Stimulated activated effector memory CD8-positive, alpha-beta T cell treated with anti-CD3 and anti-CD28 coated beads, Interleukin-12 subunit alpha, Interleukin-12 subunit beta, amount 100 ng/mL, for 72 hours (primary cell): ENCODE results near the gene LEFTY1.

Experiments used
- ATAC-seq: fragments of 150-1000 bp; cut with Tn5 transposase; 2 replicates; pipeline ENCODE4 v1.10.0; 2021
- DNase-seq, 2 donors: peaks; one replicate each; pipeline ENCODE4 v3.0.0; 2021 to 2022; ENCODE audit warnings: low spot score in 2 of 2
- H3K27ac Mint-ChIP-seq: one replicate; pipeline ENCODE4 v1.8.0; 2022; ENCODE audit warnings: mild to moderate bottlenecking, mixed read lengths
- H3K36me3 Mint-ChIP-seq: one replicate; pipeline ENCODE4 v1.8.0; 2022; ENCODE audit warnings: mild to moderate bottlenecking, mixed read lengths
- H3K4me1 Mint-ChIP-seq: one replicate; pipeline ENCODE4 v1.8.0; 2022; ENCODE audit warnings: mixed read lengths
- H3K4me3 Mint-ChIP-seq: one replicate; pipeline ENCODE4 v1.8.0; 2022; ENCODE audit warnings: mild to moderate bottlenecking, mixed read lengths
- H3K9me3 Mint-ChIP-seq: one replicate; pipeline ENCODE4 v1.8.0; 2022; ENCODE audit warnings: mixed read lengths

LEFTY1 gene

GRCh38 chr1:225855503-225856300 lies 33.2 kb downstream of the LEFTY1 start:
- H3K9me3 Mint-ChIP-seq, result no peaks in the 10 kb centered on the region
- H3K36me3 Mint-ChIP-seq, result peaks cover 94% of the 10 kb centered on the region
- ATAC-seq, result no peak
- H3K4me1 Mint-ChIP-seq, result peaks cover 52% of the 10 kb centered on the region
- H3K27ac Mint-ChIP-seq, result peak overlapping the region; percentile 66
- H3K4me3 Mint-ChIP-seq, result peak overlapping the region; percentile 34
- no peak for DNase-seq

DNA sequence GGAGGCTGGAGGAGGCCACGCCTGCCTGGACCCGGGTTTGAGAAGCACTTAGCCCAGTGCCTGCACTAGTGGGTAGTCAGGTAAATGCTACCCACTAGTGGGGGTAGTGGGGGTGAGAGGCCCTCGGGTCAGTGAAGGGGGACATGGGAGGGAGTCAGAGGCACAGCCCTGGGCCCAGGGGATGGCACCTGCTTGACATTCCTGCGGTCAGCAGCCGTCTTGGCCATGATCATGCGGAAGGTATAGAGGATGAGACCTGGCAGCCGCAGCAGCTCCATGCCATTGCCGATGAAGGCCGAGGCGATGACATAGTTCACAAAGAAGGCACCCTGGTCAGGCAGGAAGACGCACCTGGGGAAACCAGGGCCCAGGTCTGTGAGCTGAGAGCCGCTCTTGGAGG lies 35.5 kb downstream of the LEFTY1 start:
- DNase-seq, result no peak
- no peaks in the 10 kb centered on the region for H3K9me3 Mint-ChIP-seq
- H3K4me3 Mint-ChIP-seq, result no peak overlapping the region
- peaks cover 86% of the 10 kb centered on the region for H3K36me3 Mint-ChIP-seq
- peaks cover 74% of the 10 kb centered on the region for H3K4me1 Mint-ChIP-seq
- no peak for ATAC-seq
- H3K27ac Mint-ChIP-seq, result peak overlapping the region; percentile 71

GRCh38 chr1:225852413-225853124 lies 36.4 kb downstream of the LEFTY1 start:
- DNase-seq (no peak), ATAC-seq (no peak)
- Mint-ChIP-seq H3K4me1 (peaks cover 83% of the 10 kb centered on the region), H3K36me3 (peaks cover 84% of the 10 kb centered on the region), H3K27ac (peak overlapping the region; percentile 85), H3K4me3 (peak overlapping the region; percentile 7), H3K9me3 (no peaks in the 10 kb centered on the region)

DNA sequence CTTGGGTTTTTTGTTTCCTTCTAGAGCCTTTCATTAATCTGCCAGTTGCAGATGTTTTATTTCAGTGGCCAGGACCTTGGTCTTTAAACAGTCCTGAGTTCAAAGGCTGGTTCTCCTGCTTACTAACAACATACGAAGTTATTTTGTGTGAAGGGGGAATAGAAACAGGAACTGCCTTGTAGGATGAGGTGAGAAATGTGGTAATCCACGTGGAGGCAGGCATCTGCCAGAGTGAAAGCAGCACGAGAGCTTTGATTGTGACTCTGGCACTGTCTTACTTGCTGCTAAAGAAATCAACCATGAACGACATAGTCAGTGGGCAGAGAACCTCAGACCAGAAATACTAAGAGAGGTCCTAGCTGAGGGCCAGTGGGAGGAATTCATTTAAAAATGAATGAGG lies 37.1 kb downstream of the LEFTY1 start:
- DNase-seq (no peak), ATAC-seq (peak; percentile 58)
- Mint-ChIP-seq H3K4me3 (peak overlapping the region; percentile 7), H3K36me3 (peaks cover 82% of the 10 kb centered on the region), H3K27ac (peak overlapping the region; percentile 85), H3K9me3 (no peaks in the 10 kb centered on the region), H3K4me1 (peaks cover 90% of the 10 kb centered on the region)

DNA sequence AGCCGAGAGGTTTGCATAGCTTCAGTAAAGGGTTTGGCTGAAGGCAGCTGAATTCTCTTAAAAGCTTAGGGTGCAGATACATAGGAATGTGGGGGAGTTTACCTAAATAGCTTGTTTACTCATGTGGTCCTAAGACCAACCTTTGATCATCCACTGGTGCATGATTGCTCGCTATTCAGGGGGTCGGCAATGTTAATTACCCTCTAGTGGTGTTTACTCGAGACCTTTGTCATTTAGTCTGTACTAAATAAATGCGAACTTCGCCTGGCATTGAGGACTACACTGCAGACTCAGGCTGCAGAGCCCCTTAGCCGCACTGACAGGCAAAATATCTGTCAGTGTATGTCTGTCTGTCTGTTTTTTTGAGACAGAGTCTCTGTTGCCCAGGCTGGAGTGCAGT lies 38.6 kb downstream of the LEFTY1 start:
- no peaks in the 10 kb centered on the region for H3K9me3 Mint-ChIP-seq
- ATAC-seq (no peak), DNase-seq (no peak)
- H3K27ac Mint-ChIP-seq, result peak overlapping the region; percentile 92
- H3K4me3 Mint-ChIP-seq, result no peak overlapping the region
- H3K4me1 Mint-ChIP-seq, result peaks cover 88% of the 10 kb centered on the region
- peaks cover 80% of the 10 kb centered on the region for H3K36me3 Mint-ChIP-seq

- Mint-ChIP-seq H3K4me1 (peaks cover 86% of the 10 kb centered on the region), H3K4me3 (peak overlapping the region; percentile 41)
- peak in 1 of 2 donors; percentile 33 for DNase-seq
Measured at GRCh38 chr1:225849925-225850324, 39.0 kb downstream of the LEFTY1 start.

GRCh38 chr1:225848030-225848955 lies 40.7 kb downstream of the LEFTY1 start:
- H3K27ac Mint-ChIP-seq, result peak overlapping the region; percentile 92
- H3K4me1 Mint-ChIP-seq, result peaks cover 70% of the 10 kb centered on the region
- DNase-seq (no peak), ATAC-seq (peak; percentile 35)
- peaks cover 75% of the 10 kb centered on the region for H3K36me3 Mint-ChIP-seq
- H3K4me3 Mint-ChIP-seq, result peak overlapping the region; percentile 36
- H3K9me3 Mint-ChIP-seq, result no peaks in the 10 kb centered on the region

More at GRCh38 chr1:225849925-225850324, 39.0 kb downstream of the LEFTY1 start:
- H3K36me3 Mint-ChIP-seq, result peaks cover 81% of the 10 kb centered on the region
- H3K9me3 Mint-ChIP-seq, result no peaks in the 10 kb centered on the region
- peak; percentile 59 for ATAC-seq
- H3K27ac Mint-ChIP-seq, result peak overlapping the region; percentile 92

GRCh38 chr1:225847610-225848009 lies 41.3 kb downstream of the LEFTY1 start:
- ATAC-seq (no peak), DNase-seq (no peak)
- H3K9me3 Mint-ChIP-seq, result no peaks in the 10 kb centered on the region
- H3K4me3 Mint-ChIP-seq, result peak overlapping the region; percentile 36
- peaks cover 64% of the 10 kb centered on the region for H3K4me1 Mint-ChIP-seq
- H3K36me3 Mint-ChIP-seq, result peaks cover 74% of the 10 kb centered on the region
- peak overlapping the region; percentile 92 for H3K27ac Mint-ChIP-seq

- Mint-ChIP-seq H3K27ac (peak overlapping the region; percentile 65), H3K36me3 (peaks cover 64% of the 10 kb centered on the region), H3K4me3 (no peak overlapping the region), H3K4me1 (peaks cover 62% of the 10 kb centered on the region), H3K9me3 (no peaks in the 10 kb centered on the region)
- no peak for ATAC-seq
- DNase-seq, result no peak
Measured at GRCh38 chr1:225846331-225847310, 42.3 kb downstream of the LEFTY1 start.

DNA sequence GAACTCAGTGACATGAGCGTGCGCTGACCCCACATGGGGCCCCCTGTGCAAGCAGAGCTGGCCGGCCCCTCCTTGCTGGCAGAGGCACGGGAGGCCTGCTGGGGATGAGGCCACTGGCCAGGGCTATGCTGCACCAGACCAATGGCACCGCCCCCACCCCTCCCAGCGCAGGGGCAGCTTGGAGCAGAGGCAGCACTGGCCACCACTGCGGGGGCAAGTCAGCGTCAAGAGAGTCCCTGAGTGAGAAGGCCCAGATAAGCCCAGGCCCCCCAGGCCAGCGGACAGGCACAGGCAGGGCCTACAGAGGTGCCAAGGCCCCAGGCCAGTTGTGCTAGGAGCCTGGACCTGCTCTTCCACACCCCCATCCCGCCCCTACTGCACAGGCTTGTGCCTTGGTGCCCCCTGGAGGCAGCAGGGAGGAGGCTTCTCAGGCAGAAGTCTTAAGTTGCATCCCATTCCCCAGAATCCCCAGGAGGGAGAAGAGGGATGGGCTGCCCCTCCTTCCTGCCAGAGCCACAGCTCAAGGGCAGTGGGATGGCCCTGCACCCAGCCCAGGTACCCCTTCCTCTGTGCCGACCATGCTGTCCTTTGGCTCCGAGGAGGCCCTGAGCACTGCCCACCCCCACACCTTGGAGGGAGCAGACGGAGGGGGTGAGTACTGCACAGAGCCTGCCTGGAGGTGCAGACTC lies 43.2 kb downstream of the LEFTY1 start:
- Mint-ChIP-seq H3K9me3 (no peaks in the 10 kb centered on the region), H3K36me3 (peaks cover 55% of the 10 kb centered on the region), H3K4me3 (no peak overlapping the region), H3K27ac (peak overlapping the region; percentile 65), H3K4me1 (peaks cover 54% of the 10 kb centered on the region)
- DNase-seq (no peak), ATAC-seq (no peak)

GRCh38 chr1:225845097-225845496 lies 43.8 kb downstream of the LEFTY1 start:
- Mint-ChIP-seq H3K27ac (no peak overlapping the region), H3K4me3 (no peak overlapping the region), H3K9me3 (no peaks in the 10 kb centered on the region), H3K36me3 (peaks cover 49% of the 10 kb centered on the region), H3K4me1 (peaks cover 49% of the 10 kb centered on the region)
- DNase-seq (no peak), ATAC-seq (no peak)

DNA sequence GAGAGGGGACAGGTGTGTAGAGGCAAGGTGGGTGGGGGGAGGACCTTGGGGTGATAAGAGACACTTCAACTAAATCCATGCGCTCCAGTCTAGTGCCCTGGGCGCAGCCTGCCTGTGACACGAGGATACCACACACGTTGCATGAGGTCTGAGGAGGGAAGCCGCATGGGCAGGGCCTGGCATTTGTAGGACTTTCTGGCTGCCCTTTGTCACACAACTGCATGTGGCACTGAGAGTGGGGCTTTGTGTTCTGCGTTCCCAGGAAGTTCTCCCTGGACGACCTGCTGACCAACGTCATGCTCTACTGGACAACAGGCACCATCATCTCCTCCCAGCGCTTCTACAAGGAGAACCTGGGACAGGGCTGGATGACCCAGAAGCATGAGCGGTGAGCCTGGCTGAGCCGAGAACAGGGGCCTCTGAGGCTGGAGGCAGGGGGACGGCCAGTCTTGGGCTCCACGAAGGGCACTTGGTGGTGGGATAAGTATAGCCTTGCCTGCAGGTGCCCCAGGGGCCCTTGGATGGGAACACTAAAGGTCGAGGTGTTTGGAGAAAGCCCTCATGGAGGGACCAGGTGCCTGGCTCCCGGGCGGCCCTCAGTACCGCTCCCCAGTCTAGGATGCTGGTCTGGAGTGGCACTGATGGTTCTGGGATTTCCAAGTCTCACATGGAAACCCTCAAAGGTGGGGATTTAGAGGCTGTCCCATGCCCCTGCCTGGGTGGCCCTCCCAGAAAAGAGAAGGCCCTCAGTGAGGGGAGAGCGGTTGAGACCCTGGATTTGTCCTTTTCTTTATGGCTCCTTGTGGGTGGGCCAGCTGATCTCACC lies 44.5 kb downstream of the LEFTY1 start:
- Mint-ChIP-seq H3K27ac (peak overlapping the region; percentile 79), H3K4me3 (no peak overlapping the region), H3K4me1 (peaks cover 43% of the 10 kb centered on the region), H3K9me3 (no peaks in the 10 kb centered on the region), H3K36me3 (peaks cover 43% of the 10 kb centered on the region)
- DNase-seq (no peak), ATAC-seq (no peak)

GRCh38 chr1:225843426-225843795 lies 45.5 kb downstream of the LEFTY1 start:
- ATAC-seq (no peak), DNase-seq (no peak)
- Mint-ChIP-seq H3K36me3 (peaks cover 41% of the 10 kb centered on the region), H3K4me1 (peaks cover 33% of the 10 kb centered on the region), H3K4me3 (no peak overlapping the region), H3K9me3 (no peaks in the 10 kb centered on the region), H3K27ac (peak overlapping the region; percentile 79)
